CD4-positive, alpha-beta memory T cell (primary cell): ENCODE data around the gene CPXM1. TPM values are rescaled to one million over a fixed set of nuclear protein-coding genes. Genes with fewer than 3 reads are reported as not detected.
"Not testable (repeated sequence)": the region's sequence is repeated elsewhere in the genome, so short reads cannot be mapped to it uniquely, and the experiment has no call there.

Experiments
- CTCF ChIA-PET: fragments of 350-600 bp; sonication (Branson Sonifier 250); formaldehyde crosslinking; loops from one replicate; lab custom pipeline; 2021; ENCODE audit warnings: inconsistent platforms; ENCODE audit not compliant: partially characterized antibody; lab: Charles Lee
- POLR2A ChIA-PET: fragments of 350-600 bp; sonication (Branson Sonifier 250); formaldehyde crosslinking; loops from one replicate; lab custom pipeline; 2021; ENCODE audit not compliant: partially characterized antibody; lab: Charles Lee
- DNase-seq, 5 donors: peaks; one replicate each; pipeline versions ENCODE4 v3.0.0 to v3.0.0-alpha.2; 2020 to 2022; ENCODE audit warnings: mixed read lengths in 1 of 5
- H3K27ac ChIP-seq: one replicate; pipeline ENCODE4 v1.7.0; 2013; ENCODE audit warnings: low read depth, low read length
- H3K27me3 ChIP-seq: 2 replicates; pipeline ENCODE4 v1.7.0; 2013; ENCODE audit warnings: mild to moderate bottlenecking, low read length, moderate library complexity; ENCODE audit not compliant: insufficient read depth
- H3K36me3 ChIP-seq: 2 replicates; pipeline ENCODE4 v1.7.0; 2013; ENCODE audit warnings: mild to moderate bottlenecking, low read length, moderate library complexity; ENCODE audit not compliant: insufficient read depth
- H3K4me1 ChIP-seq: 2 replicates; pipeline ENCODE4 v1.7.0; 2013; ENCODE audit warnings: mild to moderate bottlenecking, low read length, moderate library complexity; ENCODE audit not compliant: insufficient read depth
- H3K4me3 ChIP-seq, 2 donors: one replicate each; pipeline ENCODE4 v1.7.0; 2013; ENCODE audit warnings: low read length in 2 of 2, mild to moderate bottlenecking in 1 of 2
- H3K9me3 ChIP-seq, 2 donors: one replicate each; pipeline ENCODE4 v1.7.0; 2013; ENCODE audit warnings: low read length in 2 of 2, control low read depth in 1 of 2; ENCODE audit not compliant: control insufficient read depth in 1 of 2
- H3K27ac Mint-ChIP-seq, 7 donors: one replicate each; pipeline ENCODE4 v1.8.0; 2020 to 2021; ENCODE audit warnings: mixed read lengths in 7 of 7, mild to moderate bottlenecking in 6 of 7, inconsistent platforms in 3 of 7, moderate library complexity in 3 of 7
- H3K27me3 Mint-ChIP-seq, 2 donors: one replicate each; pipeline ENCODE4 v1.8.0; 2020 to 2021; ENCODE audit warnings: mixed read lengths in 2 of 2
- H3K36me3 Mint-ChIP-seq, 2 donors: one replicate each; pipeline ENCODE4 v1.8.0; 2020 to 2021; ENCODE audit warnings: mixed read lengths in 2 of 2, inconsistent platforms in 1 of 2, mild to moderate bottlenecking in 1 of 2
- H3K4me1 Mint-ChIP-seq, 4 donors: one replicate each; pipeline ENCODE4 v1.8.0; 2020 to 2021; ENCODE audit warnings: mixed read lengths in 4 of 4, mild to moderate bottlenecking in 1 of 4
- H3K4me3 Mint-ChIP-seq, 8 donors: one replicate each; pipeline ENCODE4 v1.8.0; 2020 to 2021; ENCODE audit warnings: mixed read lengths in 8 of 8, mild to moderate bottlenecking in 7 of 8, moderate library complexity in 6 of 8, inconsistent platforms in 3 of 8
- H3K9me3 Mint-ChIP-seq, 8 donors: one replicate each; pipeline ENCODE4 v1.8.0; 2020 to 2021; ENCODE audit warnings: mixed read lengths in 8 of 8, mild to moderate bottlenecking in 5 of 8, inconsistent platforms in 3 of 8, moderate library complexity in 1 of 8
- intact Hi-C: fragments of 100-400 bp; cut with micrococcal nuclease; formaldehyde crosslinking; loops from one replicate; pipeline ENCODE4 v1.15.1; 2023
- polyA plus RNA-seq, 2 donors: library from polyadenylated mRNA; unstranded; fragments of 300-500 nt; fragmentation: Illumina TruSeq; gene quantifications; one replicate each; pipeline ENCODE4 v1.2.3, GENCODE V29; 2021
- total RNA-seq, 2 experiments: library from RNA; stranded (reverse); gene quantifications; one replicate each; pipeline ENCODE4 v1.2.3, GENCODE V29; 2021

The CPXM1 gene
- total and polyA plus RNA-seq, 4 experiments from 2014 or later, result not detected

DNA sequence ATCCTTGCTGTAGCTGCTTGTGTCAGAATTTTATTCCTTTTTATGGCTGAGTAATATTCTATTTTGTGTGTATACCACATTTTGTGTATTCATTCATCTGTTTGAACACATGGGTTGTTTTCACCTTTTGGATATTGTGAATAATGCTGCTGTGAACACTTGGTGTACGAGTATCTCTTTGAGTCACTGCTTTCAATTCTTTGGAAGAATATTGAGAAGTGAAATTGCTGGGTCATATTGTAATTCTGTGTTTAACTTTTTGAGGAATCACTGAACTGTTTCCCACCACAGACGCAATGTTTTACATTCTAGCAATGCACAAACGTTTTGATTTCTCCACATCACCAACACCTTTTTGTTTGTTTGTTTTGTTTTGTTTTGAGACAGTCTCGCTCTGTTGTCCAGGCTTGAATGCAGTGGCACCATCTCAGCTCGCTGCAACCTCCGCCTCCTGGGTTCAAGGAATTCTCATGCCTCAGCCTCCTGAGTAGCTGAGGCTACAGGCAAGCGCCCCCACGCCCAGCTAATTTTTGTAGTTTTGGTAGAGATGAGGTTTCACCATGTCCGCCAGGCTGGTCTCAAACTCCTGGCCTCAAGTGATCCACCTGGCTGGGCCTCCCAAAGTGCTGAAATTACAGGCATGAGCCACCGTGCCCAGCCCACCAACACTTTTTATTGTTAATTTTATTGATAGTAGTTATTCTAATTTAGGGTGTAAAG lies 21.7 kb downstream of the CPXM1 start:
- peaks cover 16 to 28% of the 10 kb centered on the region in 2 donors for H3K27me3 Mint-ChIP-seq
- H3K4me1 Mint-ChIP-seq, result no peaks in the 10 kb centered on the region
- no peak overlapping the region for H3K27ac Mint-ChIP-seq
- H3K27me3 ChIP-seq, result no peaks in the 10 kb centered on the region
- peaks cover 0 to 2% (median 0%) of the 10 kb centered on the region in 8 donors for H3K9me3 Mint-ChIP-seq
- H3K27ac ChIP-seq, result no peak overlapping the region
- intact Hi-C loops, result no loop called here
- POLR2A ChIA-PET, result no interaction called here
- CTCF ChIA-PET, result no interaction called here
- no peak for DNase-seq
- H3K36me3 Mint-ChIP-seq, result no peaks in the 10 kb centered on the region
- no peaks in the 10 kb centered on the region for H3K36me3 ChIP-seq
- H3K4me3 Mint-ChIP-seq, result no peak overlapping the region
- no peaks in the 10 kb centered on the region for H3K9me3 ChIP-seq
- H3K4me1 ChIP-seq, result no peaks in the 10 kb centered on the region
- no peak overlapping the region for H3K4me3 ChIP-seq

DNA sequence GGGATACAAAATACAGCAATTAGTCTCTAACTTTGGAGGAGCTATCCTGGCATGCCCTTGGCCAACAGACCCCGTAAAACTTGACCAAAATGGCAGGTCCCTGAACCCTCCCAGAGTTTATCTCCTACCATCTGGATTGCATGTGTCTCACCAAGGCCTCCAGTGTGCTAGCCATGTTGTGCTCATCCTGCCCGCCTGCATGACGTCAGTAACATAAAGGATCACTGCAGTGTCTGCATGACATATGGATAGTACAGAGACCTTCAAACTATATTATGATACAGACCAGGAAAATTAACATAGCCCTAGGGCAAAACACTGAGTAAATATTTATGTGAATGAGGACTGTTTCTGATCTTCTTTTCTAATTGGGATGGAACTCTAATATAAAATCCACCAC lies 25.3 kb downstream of the CPXM1 start:
- peaks cover 0 to 5% (median 0%) of the 10 kb centered on the region in 4 donors for H3K4me1 Mint-ChIP-seq
- intact Hi-C loops, result no loop called here
- no peaks in the 10 kb centered on the region for H3K27me3 ChIP-seq
- no peaks in the 10 kb centered on the region for H3K36me3 ChIP-seq
- H3K4me3 Mint-ChIP-seq, result no peak overlapping the region
- H3K27ac Mint-ChIP-seq, result no peak overlapping the region
- H3K9me3 Mint-ChIP-seq, result peaks cover 0 to 2% (median 0%) of the 10 kb centered on the region in 8 donors
- no peaks in the 10 kb centered on the region for H3K36me3 Mint-ChIP-seq
- ChIA-PET CTCF (no interaction called here), POLR2A (no interaction called here)
- no peak for DNase-seq
- no peak overlapping the region for H3K27ac ChIP-seq
- no peak overlapping the region for H3K4me3 ChIP-seq
- no peaks in the 10 kb centered on the region for H3K9me3 ChIP-seq
- H3K27me3 Mint-ChIP-seq, result peaks cover 5 to 14% of the 10 kb centered on the region in 2 donors
- H3K4me1 ChIP-seq, result no peaks in the 10 kb centered on the region

DNA sequence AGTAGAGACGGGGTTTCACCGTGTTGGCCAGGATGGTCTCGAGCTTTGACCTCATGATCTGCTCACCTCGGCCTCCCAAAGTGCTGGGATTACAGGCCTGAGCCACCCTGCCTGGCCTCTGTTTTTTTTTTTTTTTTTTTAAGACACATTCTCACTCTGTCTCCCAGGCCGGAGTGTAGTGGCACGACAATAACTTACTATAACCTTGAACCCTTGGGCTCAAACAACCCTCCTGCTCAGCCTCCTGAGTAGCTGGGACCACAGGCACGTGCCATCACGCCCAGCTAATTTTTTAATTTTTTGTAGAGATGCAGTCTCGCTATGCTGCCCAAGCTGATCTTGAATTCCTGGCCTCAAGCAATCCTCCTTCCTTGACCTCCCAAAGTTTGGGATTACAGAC lies 26.6 kb downstream of the CPXM1 start:
- peaks cover 9 to 12% of the 10 kb centered on the region in 2 donors for H3K27me3 Mint-ChIP-seq
- H3K36me3 Mint-ChIP-seq, result no peaks in the 10 kb centered on the region
- intact Hi-C loops, result no loop called here
- H3K4me3 Mint-ChIP-seq, result no peak overlapping the region
- no peak overlapping the region for H3K27ac Mint-ChIP-seq
- DNase-seq, result no peak
- peaks cover 0 to 2% (median 0%) of the 10 kb centered on the region in 8 donors for H3K9me3 Mint-ChIP-seq
- Histone ChIP-seq H3K36me3 (no peaks in the 10 kb centered on the region), H3K4me3 (no peak overlapping the region), H3K9me3 (no peaks in the 10 kb centered on the region), H3K27me3 (no peaks in the 10 kb centered on the region), H3K4me1 (no peaks in the 10 kb centered on the region), H3K27ac (no peak overlapping the region)
- ChIA-PET POLR2A (no interaction called here), CTCF (interaction anchor here (0.9 kb wide), 1 partner anchor 21 kb away, joined by 3 read pairs; no protein-coding TSS in a partner anchor)
- H3K4me1 Mint-ChIP-seq, result peaks cover 0 to 5% (median 0%) of the 10 kb centered on the region in 4 donors

DNA sequence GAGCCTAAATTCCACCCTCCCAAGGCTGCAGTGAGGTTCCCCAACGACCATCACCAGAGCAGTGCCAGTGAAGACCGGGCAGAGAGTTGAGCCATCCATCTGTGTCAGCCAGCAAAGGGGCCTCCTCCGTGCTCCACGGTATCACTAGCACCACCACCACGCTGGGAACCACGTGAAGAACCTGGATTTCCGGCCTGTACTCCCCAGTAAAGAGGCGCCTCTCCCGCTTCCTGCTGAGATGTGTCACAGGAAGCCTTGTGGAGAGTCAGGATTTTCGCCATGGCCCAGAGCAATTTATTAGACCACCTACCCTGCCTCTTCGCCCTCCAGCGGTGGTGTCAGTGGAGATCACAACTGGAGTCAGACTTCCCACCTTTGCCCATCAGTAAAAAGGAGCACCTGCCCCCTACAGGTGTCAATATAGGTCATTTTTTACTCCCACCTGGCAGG lies 28.8 kb downstream of the CPXM1 start:
- intact Hi-C loops, result no loop called here
- Mint-ChIP-seq H3K27ac (no peak overlapping the region), H3K36me3 (no peaks in the 10 kb centered on the region), H3K4me1 (peaks cover 0 to 5% (median 0%) of the 10 kb centered on the region in 4 donors), H3K9me3 (peaks cover 0 to 2% (median 0%) of the 10 kb centered on the region in 8 donors), H3K27me3 (peaks cover 7 to 18% of the 10 kb centered on the region in 2 donors), H3K4me3 (no peak overlapping the region)
- Histone ChIP-seq H3K36me3 (no peaks in the 10 kb centered on the region), H3K27ac (no peak overlapping the region), H3K4me1 (no peaks in the 10 kb centered on the region), H3K4me3 (no peak overlapping the region), H3K27me3 (no peaks in the 10 kb centered on the region), H3K9me3 (no peaks in the 10 kb centered on the region)
- ChIA-PET CTCF (no interaction called here), POLR2A (no interaction called here)
- DNase-seq, result no peak

DNA sequence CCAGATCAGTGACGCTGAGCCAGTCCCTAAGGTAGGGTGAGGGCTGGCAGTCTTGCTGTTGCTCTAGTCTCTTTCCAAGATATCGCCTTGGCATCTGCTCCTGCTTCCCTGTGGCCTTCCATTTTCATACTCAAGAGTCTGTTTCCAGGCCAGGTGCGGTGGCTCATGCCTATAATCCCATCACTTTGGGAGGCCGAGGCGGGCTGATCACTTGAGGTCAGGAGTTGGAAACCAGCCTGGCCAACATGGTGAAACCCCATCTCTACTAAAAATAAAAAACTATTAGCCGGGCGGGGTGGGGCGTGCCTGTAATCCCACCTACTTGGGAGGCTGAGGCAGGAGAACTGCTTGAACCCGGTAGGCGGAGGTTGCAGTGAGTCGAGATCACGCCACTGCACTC lies 30.3 kb downstream of the CPXM1 start:
- POLR2A ChIA-PET, DNase-seq, H3K4me1 Mint-ChIP-seq, H3K27ac ChIP-seq, H3K9me3 ChIP-seq, H3K4me1 ChIP-seq, H3K36me3 Mint-ChIP-seq, H3K4me3 ChIP-seq, H3K36me3 ChIP-seq, intact Hi-C loops, H3K27ac Mint-ChIP-seq, H3K4me3 Mint-ChIP-seq, H3K27me3 ChIP-seq, H3K9me3 Mint-ChIP-seq: not testable (repeated sequence)
- peaks cover 7 to 18% of the 10 kb centered on the region in 2 donors for H3K27me3 Mint-ChIP-seq
- CTCF ChIA-PET, result interaction anchor here (1.6 kb wide), 1 partner anchor 17 kb away, joined by 6 read pairs; no protein-coding TSS in a partner anchor

DNA sequence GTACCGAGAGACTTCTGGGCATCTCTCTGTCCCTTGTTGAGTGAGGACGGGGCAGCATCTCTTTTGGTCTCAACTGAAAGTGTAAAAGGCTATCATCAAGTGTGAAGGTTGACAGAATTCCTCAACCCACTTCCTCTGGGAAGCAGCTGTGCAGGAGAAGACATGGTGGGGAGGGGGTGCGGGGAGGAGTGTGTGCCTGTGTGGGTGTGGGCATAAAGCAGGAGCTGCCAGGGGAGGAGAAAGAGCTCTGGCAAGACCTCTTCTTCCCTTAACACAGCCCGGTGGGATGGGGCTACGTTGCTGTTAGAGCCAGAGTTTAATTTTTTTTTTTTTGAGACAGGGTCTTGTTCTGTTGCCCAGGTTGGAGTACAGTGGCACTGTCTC lies 31.8 kb downstream of the CPXM1 start:
- Histone ChIP-seq H3K27me3 (no peaks in the 10 kb centered on the region), H3K9me3 (no peaks in the 10 kb centered on the region), H3K36me3 (no peaks in the 10 kb centered on the region), H3K4me3 (no peak overlapping the region), H3K4me1 (no peaks in the 10 kb centered on the region), H3K27ac (no peak overlapping the region)
- Mint-ChIP-seq H3K9me3 (no peaks in the 10 kb centered on the region), H3K4me3 (no peak overlapping the region), H3K27me3 (peaks cover 7 to 15% of the 10 kb centered on the region in 2 donors), H3K27ac (no peak overlapping the region), H3K36me3 (no peaks in the 10 kb centered on the region), H3K4me1 (peaks cover 0 to 5% (median 0%) of the 10 kb centered on the region in 4 donors)
- ChIA-PET CTCF (interaction anchor here (1.6 kb wide), 1 partner anchor 15 kb away, joined by 6 read pairs; no protein-coding TSS in a partner anchor), POLR2A (no interaction called here)
- intact Hi-C loops, result no loop called here
- DNase-seq, result no peak

DNA sequence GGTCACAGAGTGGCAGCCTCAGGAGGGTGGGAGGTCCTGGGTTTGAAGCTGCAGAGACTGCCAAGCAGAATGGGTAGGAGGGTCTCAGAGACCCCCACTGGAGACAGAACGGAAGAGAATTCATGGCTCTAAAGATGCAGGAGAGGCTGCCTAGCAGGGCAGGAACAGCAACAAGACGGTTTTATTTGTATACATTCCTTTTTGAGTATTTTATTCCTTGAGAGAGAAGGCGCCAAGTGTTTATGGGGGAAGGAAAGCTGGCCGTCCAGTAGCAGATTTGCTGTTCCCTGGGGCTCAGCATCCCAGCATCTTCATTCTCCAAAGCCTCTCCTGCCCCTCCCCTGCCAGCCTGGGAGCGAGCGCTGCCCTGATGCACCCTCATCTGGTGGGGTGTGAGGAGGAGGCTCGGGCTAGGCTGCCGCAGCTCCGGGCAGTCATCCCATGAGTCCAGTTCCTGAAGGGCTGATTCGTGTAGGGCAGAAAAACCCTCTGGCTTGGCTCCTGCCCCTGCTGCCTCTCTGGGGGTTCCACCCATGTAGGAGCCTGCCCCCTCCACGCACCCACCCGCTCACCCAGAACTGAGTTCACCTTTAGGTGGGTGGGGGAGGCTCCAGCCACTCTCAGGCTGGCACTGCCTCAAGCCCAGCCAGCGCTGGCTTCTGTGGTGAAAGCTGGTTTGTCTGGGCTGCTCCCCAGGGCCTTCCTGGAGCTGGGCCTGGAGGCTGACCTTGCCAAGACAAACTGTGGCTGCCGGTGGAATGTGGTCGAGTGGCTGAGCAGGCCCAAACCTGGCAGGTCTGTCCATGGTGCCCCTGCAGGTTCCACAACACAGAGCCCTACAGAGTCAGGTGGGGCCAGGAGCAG lies 32.4 kb downstream of the CPXM1 start:
- no peaks in the 10 kb centered on the region for H3K36me3 Mint-ChIP-seq
- Histone ChIP-seq H3K4me1 (no peaks in the 10 kb centered on the region), H3K4me3 (no peak overlapping the region), H3K36me3 (no peaks in the 10 kb centered on the region), H3K9me3 (no peaks in the 10 kb centered on the region), H3K27ac (no peak overlapping the region), H3K27me3 (no peaks in the 10 kb centered on the region)
- intact Hi-C loops, result no loop called here
- ChIA-PET POLR2A (interaction anchor here (0.8 kb wide), 1 partner anchor 54 kb away, joined by 3 read pairs; no protein-coding TSS in a partner anchor), CTCF (interaction anchor here (1.3 kb wide), 1 partner anchor 15 kb away, joined by 3 read pairs; no protein-coding TSS in a partner anchor)
- no peak overlapping the region for H3K4me3 Mint-ChIP-seq
- peaks cover 7 to 15% of the 10 kb centered on the region in 2 donors for H3K27me3 Mint-ChIP-seq
- DNase-seq, result no peak
- H3K9me3 Mint-ChIP-seq, result no peaks in the 10 kb centered on the region
- no peak overlapping the region for H3K27ac Mint-ChIP-seq
- H3K4me1 Mint-ChIP-seq, result peaks cover 0 to 5% (median 0%) of the 10 kb centered on the region in 4 donors
